Mesothelial cell of epicardium (in vitro differentiated cells): ENCODE results near the gene KLC3. TPM values are rescaled to one million over a fixed set of nuclear protein-coding genes. Genes with fewer than 3 reads are reported as not detected.

ENCODE experiments used
- DNase-seq, 2 experiments: peaks; one replicate each; pipeline ENCODE4 v3.0.0; 2021; ENCODE audit warnings: low spot score in 2 of 2; ENCODE audit not compliant: unreplicated experiment in 2 of 2
- H3K27ac Mint-ChIP-seq: 2 replicates; pipeline ENCODE4 v1.8.0; 2021; ENCODE audit warnings: mixed read lengths
- H3K27me3 Mint-ChIP-seq: 2 replicates; pipeline ENCODE4 v1.8.0; 2021; ENCODE audit warnings: low read depth, mixed read lengths
- H3K36me3 Mint-ChIP-seq: 2 replicates; pipeline ENCODE4 v1.8.0; 2021; ENCODE audit warnings: mixed read lengths
- H3K4me1 Mint-ChIP-seq: 2 replicates; pipeline ENCODE4 v1.8.0; 2021; ENCODE audit warnings: mixed read lengths
- H3K4me3 Mint-ChIP-seq: 2 replicates; pipeline ENCODE4 v1.8.0; 2021; ENCODE audit warnings: mild to moderate bottlenecking, moderate library complexity, mixed read lengths
- H3K9me3 Mint-ChIP-seq: 2 replicates; pipeline ENCODE4 v1.8.0; 2021; ENCODE audit warnings: mixed read lengths
- CTCF ChIP-seq: fragments of 200-600 bp; sonication (generic); IDR thresholded peaks from one replicate; pipeline ENCODE4 v1.5.0; 2021; ENCODE audit warnings: antibody characterized with exemption; ENCODE audit not compliant: unreplicated experiment
- total RNA-seq: library from RNA; stranded (reverse); gene quantifications from 3 replicates; pipeline ENCODE4 v1.2.1, GENCODE V29; 2021

KLC3 gene
- total RNA-seq, 1 donor from 2014 or later: 6.9 TPM

DNA sequence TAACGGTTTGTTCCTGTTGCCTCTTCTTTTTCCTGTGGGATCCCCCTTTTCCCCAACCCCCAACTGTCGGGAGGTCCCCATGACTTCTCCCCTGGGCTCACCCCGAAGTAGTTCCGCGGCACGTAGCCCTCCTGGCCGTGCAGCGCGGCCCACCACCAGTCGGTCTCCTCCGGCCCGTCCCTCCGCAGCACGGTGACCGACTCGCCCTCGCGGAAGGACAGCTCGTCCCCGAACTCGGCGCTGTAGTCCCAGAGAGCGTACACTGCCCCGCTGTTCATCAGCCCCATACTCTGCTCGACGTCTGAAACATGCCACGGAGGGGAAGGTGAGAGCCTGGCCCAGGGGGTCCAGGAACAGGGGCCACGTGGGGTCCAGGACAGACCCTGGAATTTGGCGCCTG is 41.9 kb downstream of the KLC3 start:
- TF ChIP-seq CTCF: no peak
- H3K36me3 Mint-ChIP-seq: peaks cover 10% of the 10 kb centered on the region
- H3K4me1 Mint-ChIP-seq: no peaks in the 10 kb centered on the region
- no peak overlapping the region for H3K27ac Mint-ChIP-seq
- no peaks in the 10 kb centered on the region for H3K9me3 Mint-ChIP-seq
- no peak for DNase-seq
- H3K4me3 Mint-ChIP-seq: no peak overlapping the region
- peaks cover 11% of the 10 kb centered on the region for H3K27me3 Mint-ChIP-seq

- no peak for TF ChIP-seq CTCF
- no peaks in the 10 kb centered on the region for H3K4me1 Mint-ChIP-seq
- no peaks in the 10 kb centered on the region for H3K9me3 Mint-ChIP-seq
- no peak overlapping the region for H3K4me3 Mint-ChIP-seq
- H3K27me3 Mint-ChIP-seq: peaks cover 11% of the 10 kb centered on the region
- no peak for DNase-seq
- no peak overlapping the region for H3K27ac Mint-ChIP-seq
- peaks cover 13% of the 10 kb centered on the region for H3K36me3 Mint-ChIP-seq
These were observed 45.1 kb downstream of the KLC3 start for GRCh38 chr19:45385392-45386221.

- Mint-ChIP-seq H3K9me3 (no peaks in the 10 kb centered on the region), H3K4me1 (no peaks in the 10 kb centered on the region), H3K4me3 (no peak overlapping the region), H3K36me3 (peaks cover 7% of the 10 kb centered on the region), H3K27ac (no peak overlapping the region), H3K27me3 (peaks cover under 1% of the 10 kb centered on the region)
- DNase-seq: no peak
- TF ChIP-seq CTCF: no peak
These were observed 50.8 kb downstream of the KLC3 start for GRCh38 chr19:45391346-45391745.

DNA sequence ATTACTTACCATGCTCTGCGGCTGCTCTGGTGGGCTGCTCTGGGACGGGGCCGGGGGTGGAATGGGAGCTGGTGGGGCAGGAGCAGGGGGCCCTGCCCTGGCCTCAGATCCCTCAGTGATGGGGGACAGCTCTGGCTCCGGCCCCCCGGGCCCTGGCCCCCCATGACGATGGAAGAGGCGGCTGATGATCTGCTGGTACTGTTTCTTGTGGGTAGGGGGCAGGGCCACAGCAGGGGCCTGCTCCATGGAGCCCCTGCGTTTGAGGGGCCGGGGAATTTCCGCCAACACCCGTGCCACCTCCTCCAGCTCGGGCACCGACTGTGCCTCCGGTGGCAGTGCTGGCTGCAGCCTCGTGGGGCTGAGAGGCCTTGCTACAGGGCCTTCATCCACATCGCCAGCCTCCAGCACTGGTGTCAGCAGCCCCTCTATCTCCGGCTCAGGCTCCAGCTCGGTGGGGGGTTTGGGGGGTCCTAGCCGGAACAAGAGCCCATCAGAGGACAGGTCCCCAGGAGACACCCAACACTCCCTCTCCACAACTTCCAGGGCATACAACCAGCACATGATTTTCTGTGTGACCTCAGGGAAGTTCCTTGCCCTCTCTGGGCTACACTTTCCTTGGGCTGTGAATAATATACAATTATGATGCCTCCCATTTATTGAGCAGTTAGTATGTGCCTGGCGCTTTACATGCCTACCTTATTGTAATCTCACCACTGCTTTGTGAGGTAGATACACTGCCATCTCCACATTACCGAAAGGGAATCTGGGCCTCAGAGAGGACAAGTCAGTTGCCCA is 51.5 kb downstream of the KLC3 start:
- Mint-ChIP-seq H3K4me3 (no peak overlapping the region), H3K4me1 (no peaks in the 10 kb centered on the region), H3K27ac (peak overlapping the region; percentile 30), H3K27me3 (no peaks in the 10 kb centered on the region), H3K9me3 (no peaks in the 10 kb centered on the region), H3K36me3 (peaks cover 7% of the 10 kb centered on the region)
- DNase-seq: no peak
- TF ChIP-seq CTCF: no peak

GRCh38 chr19:45395821-45396617 is 55.5 kb downstream of the KLC3 start:
- Mint-ChIP-seq H3K4me3 (no peak overlapping the region), H3K27ac (no peak overlapping the region), H3K27me3 (peaks cover 2% of the 10 kb centered on the region), H3K36me3 (peaks cover 4% of the 10 kb centered on the region), H3K4me1 (peaks cover 6% of the 10 kb centered on the region), H3K9me3 (no peaks in the 10 kb centered on the region)
- no peak for DNase-seq
- no peak for TF ChIP-seq CTCF
